Activated CD8-positive, alpha-beta T cell treated with anti-CD3 and anti-CD28 coated beads for 36 hours (primary cell): Measurements from ENCODE around the gene CDC16. TPM values are rescaled to one million over a fixed set of nuclear protein-coding genes. Genes with fewer than 3 reads are reported as not detected.

Experiments used
- ATAC-seq: fragments of 200-7000 bp; cut with Tn5 transposase; one replicate; pipeline ENCODE4 v1.10.0; 2021; ENCODE audit warnings: mild to moderate bottlenecking, moderate library complexity
- CTCF ChIA-PET: fragments of 350-600 bp; sonication (Branson Sonifier 250); formaldehyde crosslinking; loops from one replicate; lab custom pipeline; 2021; ENCODE audit warnings: antibody characterized with exemption; lab: Charles Lee
- POLR2A ChIA-PET: fragments of 350-600 bp; sonication (Branson Sonifier 250); formaldehyde crosslinking; loops from one replicate; lab custom pipeline; 2021; ENCODE audit warnings: antibody characterized with exemption; lab: Charles Lee
- DNase-seq: peaks from one replicate; pipeline ENCODE4 v3.0.0-alpha.2; 2020
- H3K27ac Mint-ChIP-seq: one replicate; pipeline ENCODE4 v1.8.0; 2021; ENCODE audit warnings: mild to moderate bottlenecking, mixed read lengths
- H3K27me3 Mint-ChIP-seq: one replicate; pipeline ENCODE4 v1.8.0; 2021; ENCODE audit warnings: mixed read lengths
- H3K36me3 Mint-ChIP-seq: one replicate; pipeline ENCODE4 v1.8.0; 2021; ENCODE audit warnings: low read depth, mixed read lengths
- H3K4me1 Mint-ChIP-seq: one replicate; pipeline ENCODE4 v1.8.0; 2021; ENCODE audit warnings: low read depth, mixed read lengths
- H3K4me3 Mint-ChIP-seq: one replicate; pipeline ENCODE4 v1.8.0; 2021; ENCODE audit warnings: mild to moderate bottlenecking, moderate library complexity, mixed read lengths
- H3K9me3 Mint-ChIP-seq: one replicate; pipeline ENCODE4 v1.8.0; 2021; ENCODE audit warnings: mixed read lengths
- CTCF ChIP-seq: fragments of 200-600 bp; IDR thresholded peaks from one replicate; pipeline ENCODE4 v1.8.0; 2022; ENCODE audit warnings: antibody characterized with exemption, mild to moderate bottlenecking
- intact Hi-C: fragments of 100-400 bp; cut with micrococcal nuclease; formaldehyde crosslinking; loops from one replicate; pipeline ENCODE4 v1.10.0; 2022
- total RNA-seq, 2 experiments: library from RNA; stranded (reverse); gene quantifications; one replicate each; pipeline ENCODE4 v1.2.3, GENCODE V29; 2021

CDC16 gene
- total RNA-seq, 2 experiments from 2014 or later, result 72.5 to 76.0 TPM

- Mint-ChIP-seq H3K36me3 (no peaks in the 10 kb centered on the region), H3K27me3 (no peaks in the 10 kb centered on the region), H3K4me3 (no peak overlapping the region), H3K9me3 (no peaks in the 10 kb centered on the region), H3K27ac (no peak overlapping the region), H3K4me1 (peaks cover 46% of the 10 kb centered on the region)
- DNase-seq (no peak), ATAC-seq (no peak)
- intact Hi-C loops, result loop anchor here (5.0 kb wide), 4 partner anchors 87 to 412 kb away; no protein-coding TSS in a partner anchor
- CTCF ChIA-PET, result interaction anchor here (1.2 kb wide), 1 partner anchor 26 kb away, joined by 3 read pairs; no protein-coding TSS in a partner anchor
- POLR2A ChIA-PET, result interaction anchor here (0.6 to 1.7 kb wide), 3 partner anchors 24 to 276 kb away, joined by 3 to 4 read pairs (median 4); no protein-coding TSS in a partner anchor
- no peak for TF ChIP-seq CTCF
These were observed 5.2 kb upstream of the CDC16 start for GRCh38 chr13:114229506-114229905.

GRCh38 chr13:114230117-114230516 lies 4.6 kb upstream of the CDC16 start:
- no peak for TF ChIP-seq CTCF
- H3K36me3 Mint-ChIP-seq, result no peaks in the 10 kb centered on the region
- no peaks in the 10 kb centered on the region for H3K9me3 Mint-ChIP-seq
- intact Hi-C loops, result no loop called here
- no peak for ATAC-seq
- H3K27ac Mint-ChIP-seq, result peak overlapping the region; percentile 7
- DNase-seq, result no peak
- H3K27me3 Mint-ChIP-seq, result no peaks in the 10 kb centered on the region
- peaks cover 41% of the 10 kb centered on the region for H3K4me1 Mint-ChIP-seq
- ChIA-PET CTCF (no interaction called here), POLR2A (interaction anchor here (0.6 to 1.5 kb wide), 2 partner anchors 24 to 121 kb away, joined by 3 to 4 read pairs; no protein-coding TSS in a partner anchor)
- H3K4me3 Mint-ChIP-seq, result peak overlapping the region; percentile 8

GRCh38 chr13:114230575-114230974 lies 4.1 kb upstream of the CDC16 start:
- H3K27me3 Mint-ChIP-seq, result no peaks in the 10 kb centered on the region
- no peak overlapping the region for H3K27ac Mint-ChIP-seq
- DNase-seq (no peak), ATAC-seq (no peak)
- no peak overlapping the region for H3K4me3 Mint-ChIP-seq
- H3K4me1 Mint-ChIP-seq, result peaks cover 42% of the 10 kb centered on the region
- H3K36me3 Mint-ChIP-seq, result peaks cover 4% of the 10 kb centered on the region
- H3K9me3 Mint-ChIP-seq, result no peaks in the 10 kb centered on the region
- intact Hi-C loops, result no loop called here
- no peak for TF ChIP-seq CTCF
- ChIA-PET CTCF (no interaction called here), POLR2A (interaction anchor here (0.9 to 1.5 kb wide), 2 partner anchors 102 to 121 kb away, joined by 3 to 4 read pairs; no protein-coding TSS in a partner anchor)

GRCh38 chr13:114231886-114232285 lies 2.8 kb upstream of the CDC16 start:
- intact Hi-C loops, result no loop called here
- Mint-ChIP-seq H3K9me3 (no peaks in the 10 kb centered on the region), H3K27me3 (no peaks in the 10 kb centered on the region), H3K36me3 (peaks cover 13% of the 10 kb centered on the region), H3K4me1 (peaks cover 38% of the 10 kb centered on the region), H3K4me3 (no peak overlapping the region), H3K27ac (no peak overlapping the region)
- no peak for DNase-seq
- no peak for ATAC-seq
- no peak for TF ChIP-seq CTCF
- ChIA-PET POLR2A (no interaction called here), CTCF (no interaction called here)

GRCh38 chr13:114234266-114234644 lies 442 bp upstream of the CDC16 start:
- H3K4me1 Mint-ChIP-seq, result peaks cover 42% of the 10 kb centered on the region
- no peak for DNase-seq
- intact Hi-C loops, result no loop called here
- no peaks in the 10 kb centered on the region for H3K27me3 Mint-ChIP-seq
- peak overlapping the region; percentile 94 for H3K27ac Mint-ChIP-seq
- no peak for TF ChIP-seq CTCF
- no peaks in the 10 kb centered on the region for H3K9me3 Mint-ChIP-seq
- POLR2A ChIA-PET, result no interaction called here
- no peak for ATAC-seq
- H3K4me3 Mint-ChIP-seq, result peak overlapping the region; percentile 91
- CTCF ChIA-PET, result no interaction called here
- peaks cover 29% of the 10 kb centered on the region for H3K36me3 Mint-ChIP-seq
